ENCODE data around the gene TMEM150A. TPM values are rescaled to one million over a fixed set of nuclear protein-coding genes. Genes with fewer than 3 reads are reported as not detected.
A peak's percentile ranks its signal among the peaks of the same experiment; 100 is the strongest.
"Not testable (repeated sequence)": the region's sequence is repeated elsewhere in the genome, so short reads cannot be mapped to it uniquely, and the experiment has no call there.

TMEM150A gene
- total RNA-seq, 1 donor from 2014 or later, result 11.4 TPM

DNA sequence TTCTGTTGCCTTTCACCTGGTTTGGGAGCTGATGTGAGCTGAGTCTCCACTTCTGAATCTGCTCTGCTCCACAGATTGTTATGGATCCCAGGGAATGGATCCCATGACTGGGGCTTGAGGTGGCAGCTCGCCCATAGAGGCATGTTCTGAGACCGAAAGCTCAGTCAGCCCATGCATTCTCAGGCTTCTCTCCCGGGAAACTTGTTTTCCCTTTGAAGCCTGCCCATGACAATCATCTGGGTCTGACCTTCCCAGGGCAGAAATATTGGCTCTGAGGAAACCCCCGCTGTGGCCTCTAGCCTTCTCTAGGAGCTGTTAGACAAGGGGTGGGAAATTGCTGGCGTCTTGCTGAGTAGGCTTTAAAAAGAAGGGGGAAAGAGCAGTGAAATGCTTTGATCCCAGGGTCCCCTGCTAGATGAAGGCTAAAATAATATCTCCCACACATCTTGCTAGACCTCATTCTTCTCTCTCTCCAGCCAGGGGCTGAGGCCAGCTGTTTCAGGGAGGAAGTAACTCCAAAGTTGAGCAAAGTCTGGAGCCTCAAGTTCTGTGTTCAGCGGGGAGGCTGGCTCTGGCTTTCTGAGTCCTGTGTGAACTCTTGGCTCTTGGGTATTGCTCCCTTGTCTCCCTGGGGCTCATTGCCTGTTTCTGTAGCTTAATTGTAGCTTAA lies 23.1 kb downstream of the TMEM150A start:
- DNase-seq (ENCODE audit: low spot score), result no peak
- intact Hi-C loops (cut with DNase I), result no loop called here

DNA sequence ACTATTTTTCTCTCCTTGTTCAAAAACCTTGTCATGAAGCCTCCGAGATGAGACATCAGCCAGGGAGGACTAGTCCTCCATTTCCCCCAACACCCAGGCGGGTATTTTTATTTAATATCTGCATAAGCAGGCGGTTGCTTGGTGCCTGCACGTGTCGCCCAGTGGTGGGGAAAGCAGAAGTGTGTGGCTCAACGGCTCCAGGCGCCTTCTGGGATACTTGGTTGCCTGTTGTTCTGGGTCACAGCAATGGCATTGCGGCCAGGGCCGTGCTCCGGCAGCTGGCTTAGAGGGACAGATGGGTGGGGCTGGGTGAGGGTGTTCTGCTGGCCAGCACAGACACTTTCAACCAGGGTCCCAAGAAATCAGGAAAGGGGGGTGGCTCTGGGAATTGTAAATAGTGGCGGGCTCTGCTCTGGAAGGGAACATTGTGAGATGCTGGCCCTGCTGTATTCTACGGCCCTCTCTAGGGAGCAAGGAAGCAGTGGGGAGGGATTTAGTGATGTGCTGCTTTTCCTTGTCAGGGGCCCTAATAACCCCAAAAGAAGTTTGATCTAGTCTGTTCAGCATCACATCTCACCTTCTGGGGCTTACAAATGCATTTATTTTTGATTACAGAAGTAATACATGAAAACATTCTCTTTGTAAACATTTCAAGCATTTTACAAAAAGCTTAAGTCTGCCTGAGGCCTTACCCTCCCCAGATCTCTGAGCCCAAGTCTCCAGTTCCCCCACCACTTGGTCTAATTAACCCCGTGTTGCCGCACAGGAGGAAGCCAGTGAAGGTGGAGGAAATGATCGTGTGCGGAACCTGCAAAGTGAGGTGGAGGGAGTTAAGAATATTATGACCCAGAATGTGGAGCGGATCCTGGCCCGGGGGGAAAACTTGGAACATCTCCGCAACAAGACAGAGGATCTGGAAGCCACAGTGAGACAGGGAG lies 24.0 kb downstream of the TMEM150A start:
- intact Hi-C loops (cut with DNase I), result no loop called here
- peak; percentile 83 for DNase-seq (ENCODE audit: low spot score)

DNA sequence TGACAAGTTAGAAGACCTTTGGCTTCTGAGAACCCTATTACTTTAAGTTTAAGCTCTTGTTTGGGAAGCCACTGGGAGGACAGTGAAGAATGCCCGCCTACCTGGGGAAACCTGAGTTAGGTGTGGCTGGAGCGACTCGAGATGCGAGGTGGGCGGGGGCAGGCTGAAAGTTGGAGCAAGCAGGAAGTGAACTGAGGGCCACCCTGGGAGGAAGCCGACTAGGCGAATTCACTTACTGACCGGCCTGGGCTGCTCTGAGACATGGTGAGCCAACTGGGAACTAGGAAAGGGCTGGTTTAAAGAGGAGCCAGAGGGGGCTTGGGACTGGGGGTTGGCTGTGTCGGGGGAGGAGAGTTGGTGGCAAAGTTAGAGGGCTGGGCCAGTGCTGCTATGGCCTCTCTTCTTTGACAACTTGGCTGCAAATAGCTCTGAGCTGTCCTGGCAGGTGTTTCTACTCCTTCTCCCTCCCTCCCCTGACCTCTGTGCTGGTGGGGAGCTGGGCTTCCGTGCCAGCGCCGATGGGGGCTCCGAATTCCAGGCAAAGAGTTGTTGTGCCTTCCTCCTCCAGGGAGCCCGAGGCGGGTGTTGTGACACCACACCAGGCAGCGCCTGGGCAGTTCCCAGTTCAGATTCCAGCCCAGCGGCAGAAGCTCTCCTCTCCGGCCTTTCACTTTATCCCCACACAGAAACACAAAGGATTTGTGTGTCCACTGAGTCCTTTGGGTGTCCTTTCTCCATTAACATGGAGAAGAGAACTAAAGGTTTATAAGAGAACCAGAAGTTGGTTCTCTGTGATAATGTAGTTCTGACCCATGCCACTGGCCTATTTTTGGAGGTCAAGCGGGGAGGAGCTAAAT lies 24.9 kb downstream of the TMEM150A start, which contains the start of gene VAMP8:
Gene VAMP8 (plus strand): TSS at position 201 of the 857 bp plus-strand sequence. CDS start 61 bp downstream, at position 262.
- intact Hi-C loops (cut with DNase I), result no loop called here
- DNase-seq (ENCODE audit: low spot score), result no peak

DNA sequence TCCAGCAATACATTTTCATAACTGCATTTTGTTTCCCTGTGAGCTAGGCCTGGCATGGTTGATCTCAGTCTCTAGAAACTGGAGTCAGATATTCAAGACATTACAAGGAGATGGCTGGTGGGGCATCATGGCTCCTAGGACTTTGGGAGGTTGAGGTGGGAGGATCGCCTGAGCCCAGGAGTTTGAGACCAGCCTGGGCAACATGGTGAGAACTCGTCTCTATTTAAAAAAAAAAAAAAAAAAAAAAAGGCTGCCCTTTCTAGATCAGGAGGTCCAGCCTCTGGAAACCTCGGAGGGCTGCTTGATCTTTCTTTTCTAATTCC lies 25.5 kb downstream of the TMEM150A start:
- intact Hi-C loops (cut with DNase I), result no loop called here

DNA sequence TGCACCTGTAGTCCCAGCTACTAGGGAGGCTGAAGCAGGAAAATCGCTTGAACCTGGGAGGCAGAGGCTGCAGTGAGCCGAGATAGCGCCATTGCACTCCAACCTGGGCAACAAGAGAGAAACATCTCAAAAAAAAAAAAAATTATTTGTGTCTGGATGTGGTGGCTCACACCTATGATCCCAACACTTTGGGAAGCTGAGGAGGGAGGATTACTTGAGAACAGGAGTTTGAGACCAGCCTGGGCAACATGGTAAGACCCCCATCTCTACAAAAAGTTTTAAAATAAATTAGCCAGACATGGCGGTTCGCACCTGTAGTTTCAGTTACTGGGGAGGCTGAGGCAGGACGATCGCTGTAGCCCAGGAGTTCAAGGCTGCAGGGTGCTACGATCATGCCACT lies 26.8 kb downstream of the TMEM150A start:
- DNase-seq (ENCODE audit: low spot score), result no peak
- intact Hi-C loops (cut with DNase I), result no loop called here

More for the DNA sequence above, 25.5 kb downstream of the TMEM150A start:
- no peak for DNase-seq (ENCODE audit: low spot score)

DNA sequence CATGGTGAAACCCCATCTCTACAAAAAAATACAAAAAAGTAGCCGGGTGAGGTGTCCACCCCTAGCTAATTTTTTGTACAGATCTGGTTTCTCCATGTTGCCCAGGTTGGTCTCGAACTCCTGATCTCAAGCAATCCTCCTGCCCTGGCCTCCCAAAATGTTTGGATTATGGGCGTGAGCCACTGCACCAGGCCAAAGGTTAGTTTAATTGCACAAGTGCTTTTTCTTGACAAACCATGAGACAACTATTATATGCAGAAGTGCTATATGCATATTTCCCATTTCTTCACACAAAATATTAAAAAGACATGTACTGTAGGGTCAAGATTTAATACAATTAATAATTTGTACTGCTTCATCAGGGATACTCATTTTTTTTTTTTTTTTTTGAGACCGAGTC lies 36.2 kb downstream of the TMEM150A start:
- intact Hi-C loops (cut with DNase I), result no loop called here
- no peak for DNase-seq (ENCODE audit: low spot score)

DNA sequence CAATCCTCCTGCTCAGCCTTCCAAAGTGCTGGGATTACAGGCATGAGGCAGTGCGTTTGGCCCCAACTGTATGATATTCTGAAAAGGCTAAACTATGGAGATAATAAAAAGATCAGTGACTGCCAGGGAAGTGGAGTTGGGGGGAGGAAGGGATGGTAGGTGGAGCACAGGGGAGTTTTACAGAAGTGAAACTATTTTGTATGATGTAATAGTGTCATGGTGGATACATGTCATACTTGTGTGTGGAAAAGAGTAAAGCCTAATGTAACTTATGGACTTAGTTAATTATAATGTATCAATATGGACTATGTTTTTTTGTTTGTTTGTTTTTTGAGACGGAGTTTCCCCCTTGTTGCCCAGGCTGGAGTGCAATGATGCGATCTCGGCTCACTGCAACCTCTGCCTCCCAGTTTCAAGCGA lies 38.3 kb downstream of the TMEM150A start:
- intact Hi-C loops (cut with DNase I), result loop anchor here (5.0 kb wide), 1 partner anchor 38 kb away; the partner anchor contains the start of gene TMEM150A
- DNase-seq (ENCODE audit: low spot score), result no peak

DNA sequence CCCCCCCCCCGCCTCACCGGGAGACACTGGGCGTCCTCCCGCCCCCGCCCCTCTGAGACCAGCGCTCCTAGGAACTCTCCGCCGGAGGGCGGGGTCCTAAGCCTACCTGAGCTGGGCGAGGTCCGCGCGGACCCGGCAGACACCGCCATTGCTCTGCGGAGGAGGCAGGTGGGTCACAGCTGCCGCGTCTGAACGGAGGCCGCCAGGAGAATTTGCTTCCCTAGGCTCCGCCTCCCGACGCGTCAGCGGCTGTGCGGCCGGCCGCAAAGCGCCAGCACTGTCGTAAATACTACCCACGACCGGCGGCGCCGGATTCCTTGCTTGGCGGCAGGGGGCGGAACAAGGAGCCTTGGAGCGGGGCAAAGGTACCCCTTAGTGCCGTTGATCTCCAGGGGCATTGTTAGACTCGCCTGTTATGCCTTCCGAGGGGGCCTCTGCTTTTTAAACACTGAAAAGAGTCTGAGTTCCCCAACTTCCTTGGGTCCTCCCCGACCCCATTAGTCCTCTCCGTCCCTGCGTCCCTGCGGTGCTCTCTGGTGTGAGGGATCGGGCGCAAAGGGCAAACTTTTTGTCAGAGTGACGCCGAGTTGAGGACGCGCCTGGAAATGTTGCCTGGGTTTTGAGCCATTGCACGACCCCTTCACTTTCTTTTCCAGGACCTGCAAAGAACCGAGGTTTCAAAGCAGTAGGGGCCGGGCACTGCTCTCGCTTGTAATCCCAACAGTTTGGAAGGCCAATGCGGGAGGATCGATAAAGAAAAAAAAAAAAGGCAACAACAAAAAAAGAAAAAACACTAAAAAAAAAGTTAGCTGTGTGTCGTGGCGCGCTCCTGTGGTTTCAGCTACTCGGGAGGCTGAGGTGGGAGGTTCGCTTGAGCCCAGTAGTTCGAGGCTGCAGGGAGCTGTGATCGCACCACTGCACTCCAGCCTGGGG lies 41.0 kb downstream of the TMEM150A start, which contains the start of gene GGCX:
Gene GGCX (minus strand): TSS at position 214 of the 933 bp plus-strand sequence. CDS start 65 bp downstream, at position 149.
- peak; percentile 98 for DNase-seq (ENCODE audit: low spot score)
- intact Hi-C loops (cut with DNase I), result loop anchor here (1.0 to 5.0 kb wide), 2 partner anchors 22 to 41 kb away; partner anchors contain the start of genes MAT2A and TMEM150A

DNA sequence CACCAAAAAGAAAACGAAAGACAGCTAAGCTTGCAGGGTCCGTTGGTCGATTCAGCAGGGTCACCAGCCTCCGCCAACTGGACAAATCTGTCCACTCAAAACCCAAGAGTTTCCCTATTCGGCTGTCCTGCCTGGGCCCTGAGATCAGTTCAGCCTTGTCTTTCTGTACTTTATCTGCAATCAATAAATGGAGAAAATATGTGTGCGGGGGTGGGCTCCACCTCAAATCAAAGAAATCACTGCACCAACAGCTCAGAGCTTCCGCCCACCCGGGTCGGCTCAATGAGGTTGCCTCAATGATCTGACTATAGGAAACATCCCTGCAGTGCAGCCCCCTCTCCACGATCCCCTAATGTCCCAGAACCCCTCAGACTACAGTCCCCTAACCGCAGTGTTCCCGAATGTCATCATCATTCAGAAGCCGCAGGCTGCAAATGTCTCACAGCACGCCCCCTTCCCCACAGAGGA lies 41.7 kb downstream of the TMEM150A start:
- intact Hi-C loops (cut with DNase I), result loop anchor here (1.0 to 5.0 kb wide), 2 partner anchors 22 to 41 kb away; partner anchors contain the start of genes MAT2A and TMEM150A
- DNase-seq (ENCODE audit: low spot score), result no peak

DNA sequence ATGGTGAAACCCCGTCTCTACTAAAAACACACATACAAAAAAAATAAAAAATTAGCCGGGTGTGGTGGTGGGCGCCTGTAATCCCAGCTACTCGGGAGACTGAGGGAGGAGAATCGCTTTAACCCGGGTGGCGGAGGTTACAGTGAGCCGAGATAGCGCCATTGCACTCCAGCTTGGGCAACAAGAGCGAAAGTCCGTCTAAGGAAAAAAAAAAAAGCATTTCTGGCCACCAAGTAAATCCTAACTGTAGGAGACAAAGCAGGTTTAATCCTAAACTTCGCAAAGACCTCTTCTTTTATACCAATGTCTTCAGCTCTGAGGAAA lies 42.1 kb downstream of the TMEM150A start:
- DNase-seq (ENCODE audit: low spot score), result not testable (repeated sequence)
- intact Hi-C loops (cut with DNase I), result loop anchor here (5.0 kb wide), 1 partner anchor 42 kb away; the partner anchor contains the start of gene TMEM150A

DNA sequence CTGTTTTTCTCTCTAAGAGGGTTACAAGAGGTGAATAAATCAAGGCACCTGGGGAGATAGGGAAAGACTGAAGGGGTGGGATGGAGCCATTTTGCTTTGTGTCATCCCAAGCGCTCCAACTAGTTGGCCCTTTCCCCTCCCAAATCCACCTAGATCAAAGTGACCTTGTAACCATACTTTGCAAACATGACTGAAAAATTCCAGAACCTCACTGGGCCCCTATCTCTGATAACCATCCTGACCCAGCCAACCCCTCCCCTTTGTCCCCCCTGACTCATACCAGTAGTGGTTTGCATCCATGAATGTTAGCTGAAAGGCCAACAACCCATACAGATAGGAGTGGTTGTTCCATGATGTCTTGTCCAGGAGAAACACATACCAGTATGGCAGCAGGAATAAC lies 44.3 kb downstream of the TMEM150A start:
- intact Hi-C loops (cut with DNase I), result no loop called here
- no peak for DNase-seq (ENCODE audit: low spot score)

DNA sequence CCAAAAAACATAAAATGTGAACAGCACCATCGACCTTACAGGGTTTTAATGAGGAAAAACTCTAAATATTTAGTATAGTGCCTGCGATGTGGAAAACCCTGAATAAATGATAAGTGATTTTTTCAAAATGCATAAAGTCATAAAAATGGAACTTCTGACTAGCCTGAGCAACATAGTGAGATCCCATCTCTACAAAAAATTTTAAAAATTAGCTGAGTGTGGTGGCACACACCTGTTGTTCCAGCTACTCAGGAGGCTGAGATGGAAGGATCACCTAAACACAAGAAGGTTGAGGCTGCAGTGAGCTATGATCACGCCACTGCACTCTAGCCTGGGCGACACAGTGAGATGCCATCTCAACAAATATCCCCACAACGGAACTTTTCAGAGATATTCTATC lies 45.4 kb downstream of the TMEM150A start:
- intact Hi-C loops (cut with DNase I), result no loop called here

DNA sequence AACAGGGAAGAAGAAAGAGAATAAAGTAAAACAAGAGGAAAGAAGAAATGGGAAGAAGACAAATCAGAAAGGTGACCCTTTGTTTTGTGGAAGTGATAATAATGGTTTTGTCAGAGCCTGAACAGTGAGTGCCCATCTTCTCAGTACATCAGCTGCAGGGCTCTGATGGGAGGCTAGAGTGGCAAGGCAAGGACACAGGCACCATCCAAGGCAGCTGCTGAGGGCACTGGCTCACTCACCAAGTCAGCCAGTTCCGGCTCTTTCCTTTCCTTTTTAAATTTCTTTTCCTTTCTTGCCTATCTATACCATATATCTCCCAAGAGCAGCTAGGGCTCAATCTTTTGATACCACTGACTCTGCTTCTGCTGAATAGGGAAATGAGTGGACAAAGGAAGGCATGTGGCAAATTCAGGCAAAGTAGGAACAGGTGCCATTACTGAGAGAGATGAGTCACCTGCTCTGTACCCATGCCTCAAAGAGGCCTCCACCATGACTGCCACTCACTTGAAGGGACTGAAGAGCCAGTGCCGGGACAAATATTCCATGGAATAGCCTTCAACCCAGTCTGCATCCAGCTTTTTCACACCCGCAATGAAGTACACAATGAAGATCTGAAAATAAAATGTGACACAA lies 47.4 kb downstream of the TMEM150A start:
- DNase-seq (ENCODE audit: low spot score), result no peak
- intact Hi-C loops (cut with DNase I), result no loop called here

More for the DNA sequence above, 45.4 kb downstream of the TMEM150A start:
- no peak for DNase-seq (ENCODE audit: low spot score)

DNA sequence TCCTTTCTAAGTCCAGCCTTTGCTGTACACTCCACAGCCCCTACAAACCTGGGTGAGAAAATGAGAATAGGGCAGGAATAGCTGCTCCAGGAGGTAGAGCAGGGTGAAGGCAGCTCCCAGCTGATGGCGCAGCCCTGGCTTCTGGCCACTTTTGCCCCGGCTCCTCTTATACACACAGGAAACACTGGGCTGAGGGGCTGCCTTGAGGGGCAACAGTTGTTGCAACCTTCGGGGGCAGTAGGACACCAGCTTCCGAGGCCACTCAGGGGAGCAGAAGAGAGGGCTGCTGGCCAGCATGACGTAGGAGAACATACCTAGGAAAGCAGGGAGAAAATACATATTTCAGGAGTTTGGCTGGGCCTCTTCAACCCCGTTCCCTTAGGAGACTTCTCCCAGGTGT lies 49.3 kb downstream of the TMEM150A start:
- intact Hi-C loops (cut with DNase I), result no loop called here
- no peak for DNase-seq (ENCODE audit: low spot score)

DNA sequence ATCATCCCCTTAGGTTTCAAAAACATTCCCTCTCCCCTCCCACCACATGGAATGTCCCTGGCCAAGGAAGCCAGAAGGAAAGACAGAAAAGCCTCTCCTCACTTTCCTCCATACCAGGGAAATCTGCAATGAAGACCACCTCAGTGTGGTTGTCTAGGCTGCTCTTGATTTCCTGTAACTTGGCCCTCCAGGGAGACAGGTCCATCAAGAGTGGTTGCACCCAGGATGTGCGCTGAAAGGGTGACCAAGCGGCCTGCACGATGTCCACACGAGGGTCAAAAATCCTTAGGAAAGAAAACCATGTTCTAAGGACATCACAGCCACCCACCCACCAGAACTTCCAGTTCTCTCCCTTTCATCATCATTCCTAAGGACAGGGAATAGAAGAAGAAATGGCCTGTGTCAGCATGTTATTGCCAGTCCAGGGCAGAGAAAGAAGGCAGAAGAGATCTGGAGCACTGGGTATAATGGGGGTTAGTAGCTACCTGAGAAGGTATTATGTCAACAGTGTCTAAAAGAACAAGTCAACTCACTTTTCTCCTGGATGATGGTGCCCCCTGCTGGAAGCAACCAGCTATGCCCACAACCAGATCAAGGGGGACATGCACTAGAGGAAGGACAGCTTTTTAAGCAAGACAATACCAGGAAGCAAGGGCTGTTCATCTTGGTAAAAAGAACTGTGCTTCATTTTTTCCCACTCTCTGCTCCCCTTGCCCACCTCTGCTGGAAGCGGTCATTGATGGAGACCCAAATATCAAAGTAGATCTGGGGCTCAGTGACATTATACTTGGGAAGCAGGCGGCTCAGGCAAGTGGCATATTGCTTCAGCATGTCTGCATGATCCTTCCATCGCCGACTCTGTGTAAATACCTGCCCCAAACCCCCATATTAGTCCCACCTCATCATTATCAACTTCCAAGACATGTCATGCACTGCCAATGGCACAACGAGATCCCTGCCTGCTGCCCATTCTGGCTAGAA lies 50.5 kb downstream of the TMEM150A start:
- peak; percentile 88 for DNase-seq (ENCODE audit: low spot score)
- intact Hi-C loops (cut with DNase I), result loop anchor here (1.0 kb wide), 1 partner anchor 131 kb away; no protein-coding TSS in a partner anchor

DNA sequence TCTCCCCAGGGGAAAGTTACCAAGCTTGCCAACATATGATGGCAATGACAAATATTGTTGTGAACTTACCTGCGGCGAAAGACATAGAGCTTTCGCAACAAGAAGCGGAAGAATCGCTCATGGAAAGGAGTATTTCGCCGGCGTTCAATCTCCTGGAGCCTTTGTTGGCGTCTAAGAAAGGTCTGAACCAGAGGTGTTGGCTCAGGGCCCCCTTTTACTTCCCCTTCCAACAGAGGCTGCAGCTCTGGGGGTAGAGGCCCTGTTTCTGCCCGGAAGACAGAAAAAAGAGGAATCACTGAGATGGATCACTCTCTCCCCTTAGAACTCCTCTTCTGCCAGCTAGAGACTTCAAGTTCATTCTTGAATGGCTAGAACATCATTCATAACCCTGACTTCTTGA lies 52.0 kb downstream of the TMEM150A start:
- intact Hi-C loops (cut with DNase I), result no loop called here
- DNase-seq (ENCODE audit: low spot score), result no peak

DNA sequence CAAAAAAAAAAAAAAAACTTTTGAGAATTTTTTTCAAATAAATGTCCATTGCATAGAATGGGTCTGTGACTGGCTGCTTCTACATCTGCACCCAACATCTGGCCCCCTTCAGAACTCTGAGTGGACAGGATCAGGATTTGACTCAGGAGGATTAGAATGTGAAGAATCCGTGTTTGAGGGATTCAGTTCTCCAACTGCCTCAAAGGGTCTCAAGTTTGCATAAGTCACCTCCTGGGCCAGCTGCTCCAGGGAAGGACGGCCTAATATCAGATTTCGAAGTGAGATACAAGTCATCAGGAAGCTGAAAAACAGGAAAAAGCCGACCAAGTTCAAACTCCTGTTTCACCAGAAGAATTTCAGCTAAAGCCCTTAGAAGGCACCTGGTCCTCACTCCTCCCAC lies 52.7 kb downstream of the TMEM150A start:
- DNase-seq (ENCODE audit: low spot score), result no peak
- intact Hi-C loops (cut with DNase I), result no loop called here

Measured in cardiac septum (tissue), 1 donor.